ENCODE results near the gene NOX5.

Gene NOX5

GRCh38 chr15:68992696-68993095, 21.8 kb upstream of the NOX5 start:
- no peak for DNase-seq

DNA sequence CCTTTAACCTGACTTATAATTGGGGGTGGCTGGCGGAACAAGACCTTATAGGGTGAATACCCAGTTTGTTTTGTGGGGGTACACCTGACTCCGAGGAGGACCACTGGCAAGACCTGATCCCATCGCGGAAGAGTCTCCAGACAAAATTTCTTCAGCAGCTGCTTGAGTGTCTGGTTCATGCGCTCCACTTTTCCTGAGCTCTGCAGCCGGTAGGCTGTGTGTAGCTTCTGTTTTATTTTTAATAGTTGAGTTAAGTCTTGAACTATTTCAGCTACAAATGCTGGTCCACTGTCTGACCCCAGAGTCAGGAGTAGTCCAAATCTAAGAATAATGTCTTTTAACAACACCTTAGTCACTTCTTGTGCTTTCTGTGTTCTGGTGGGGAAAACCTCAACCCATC, 21.2 kb upstream of the NOX5 start:
- no peak for DNase-seq

DNA sequence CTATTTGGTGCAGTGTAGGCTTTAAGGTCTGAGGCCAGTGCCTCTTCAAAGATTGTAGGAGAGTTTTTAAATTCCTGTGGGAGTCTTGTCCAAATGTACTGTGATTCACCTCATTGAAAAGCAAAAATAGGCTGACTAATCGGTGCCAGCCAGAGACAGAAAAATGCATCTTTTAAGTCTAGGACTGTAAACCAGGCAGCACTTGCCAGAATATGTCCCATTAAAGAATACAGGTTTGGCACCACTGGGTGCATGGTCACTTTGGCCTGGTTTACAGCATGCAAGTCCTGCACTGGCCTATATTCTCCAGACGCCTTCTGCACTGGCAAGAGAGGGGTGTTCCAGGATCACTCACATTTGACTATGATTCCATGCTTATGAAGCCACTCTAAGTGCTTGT, 20.3 kb upstream of the NOX5 start:
- no peak for DNase-seq

GRCh38 chr15:68994981-68995761, 19.3 kb upstream of the NOX5 start:
- no peak for DNase-seq

- no peak for DNase-seq
Observed at GRCh38 chr15:68997050-68997449, 17.4 kb upstream of the NOX5 start.

GRCh38 chr15:68997930-68998777, 16.3 kb upstream of the NOX5 start:
- no peak for DNase-seq

- DNase-seq = no peak
Observed at GRCh38 chr15:68999091-68999490, 15.4 kb upstream of the NOX5 start.

DNA sequence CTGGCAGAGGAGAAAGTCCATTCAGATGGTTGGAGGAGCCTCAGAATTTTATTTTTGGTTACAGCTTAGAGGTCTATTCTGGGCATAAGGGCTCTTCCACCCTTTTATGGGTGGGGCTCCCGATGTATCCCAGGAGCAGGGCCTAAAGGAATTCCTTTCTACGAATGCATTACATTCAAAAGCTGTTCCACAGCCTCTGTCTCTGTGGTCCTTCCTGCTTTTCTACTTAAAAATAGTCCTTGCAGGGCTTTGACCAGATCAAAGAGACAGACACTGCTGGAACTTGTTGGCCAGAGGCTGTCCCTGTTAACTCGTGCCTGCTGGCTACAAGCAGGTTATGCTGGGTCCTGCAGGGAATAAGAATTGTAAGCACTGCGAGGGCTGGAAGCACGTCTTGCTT, 14.4 kb upstream of the NOX5 start:
- no peak for DNase-seq

DNA sequence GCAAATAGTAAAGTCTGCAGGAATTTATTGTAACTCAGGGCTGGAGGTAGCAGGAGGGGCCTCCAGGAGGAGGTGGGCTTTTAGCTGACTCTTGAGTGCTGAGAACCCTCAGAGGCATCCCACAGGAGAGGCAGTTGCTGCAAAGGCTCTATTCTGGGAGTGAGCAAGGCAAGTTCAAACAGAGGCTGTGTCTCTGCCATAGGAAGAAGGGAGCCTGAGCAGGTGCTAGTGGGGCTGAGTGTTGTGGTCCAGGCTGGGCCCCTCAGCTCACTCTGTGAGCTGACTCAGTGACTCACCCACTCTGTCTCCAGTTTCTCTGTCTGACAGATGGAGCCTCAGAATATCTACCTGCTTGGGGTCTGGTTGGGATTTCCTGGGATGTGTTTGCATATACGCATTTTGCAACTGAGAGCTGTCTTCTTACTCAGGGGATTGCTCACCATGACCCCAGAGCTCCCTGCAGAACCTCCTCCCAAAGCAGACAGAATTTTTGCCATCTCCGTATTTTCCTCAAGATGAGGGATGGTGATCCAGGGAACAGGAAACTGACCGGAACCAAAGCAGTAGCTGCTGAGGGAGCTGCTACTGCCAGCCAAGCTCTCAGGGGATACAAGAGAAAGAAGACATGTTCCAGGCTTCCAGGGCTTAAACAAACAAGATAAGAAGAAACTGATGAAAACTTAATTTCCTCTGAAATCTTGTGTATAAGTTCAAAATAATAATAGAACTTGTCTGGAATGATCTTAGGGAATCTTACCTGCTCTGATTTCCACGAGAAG, 13.6 kb upstream of the NOX5 start:
- no peak for DNase-seq

- no peak for DNase-seq
Observed at GRCh38 chr15:69002783-69003182, 11.7 kb upstream of the NOX5 start.

- DNase-seq = no peak
Observed at GRCh38 chr15:69004011-69004410, 10.5 kb upstream of the NOX5 start.

DNA sequence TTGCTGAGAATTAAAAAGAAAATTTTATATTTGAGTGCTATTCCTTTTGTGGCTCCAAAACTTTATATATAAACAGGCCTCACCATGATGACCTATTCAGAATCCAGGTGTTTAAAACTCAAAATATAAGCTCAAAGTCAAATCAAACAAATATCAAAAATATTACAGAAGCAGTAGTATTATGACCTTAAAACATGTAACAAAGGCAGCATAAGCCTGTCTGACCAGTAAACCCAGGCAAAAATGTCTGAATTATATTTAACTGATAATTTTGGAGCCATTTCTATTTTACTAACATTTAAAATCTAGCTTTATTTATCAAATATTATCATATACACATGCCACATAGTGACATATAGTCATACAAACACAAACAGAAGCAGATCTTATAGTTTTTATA, 6.4 kb upstream of the NOX5 start:
- no peak for DNase-seq

DNA sequence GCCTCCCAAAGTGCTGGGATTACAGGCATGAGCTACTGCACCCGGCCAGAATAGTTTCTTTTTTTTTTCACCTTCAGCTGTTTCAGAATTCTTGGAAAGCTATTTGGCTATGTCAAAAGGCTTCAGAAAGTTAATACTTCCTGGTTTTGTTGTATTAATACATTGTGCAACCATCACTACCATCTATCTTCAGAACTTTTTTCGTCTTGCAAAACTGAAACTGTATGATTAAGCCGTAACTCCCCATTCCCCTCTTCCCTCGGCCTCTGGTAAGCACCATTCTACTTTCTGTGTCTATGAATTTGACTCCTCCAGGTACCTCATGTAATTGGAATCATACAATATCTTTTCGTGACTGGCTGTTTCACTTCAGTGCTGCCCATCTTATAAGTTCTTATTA, 5.2 kb upstream of the NOX5 start:
- no peak for DNase-seq

DNA sequence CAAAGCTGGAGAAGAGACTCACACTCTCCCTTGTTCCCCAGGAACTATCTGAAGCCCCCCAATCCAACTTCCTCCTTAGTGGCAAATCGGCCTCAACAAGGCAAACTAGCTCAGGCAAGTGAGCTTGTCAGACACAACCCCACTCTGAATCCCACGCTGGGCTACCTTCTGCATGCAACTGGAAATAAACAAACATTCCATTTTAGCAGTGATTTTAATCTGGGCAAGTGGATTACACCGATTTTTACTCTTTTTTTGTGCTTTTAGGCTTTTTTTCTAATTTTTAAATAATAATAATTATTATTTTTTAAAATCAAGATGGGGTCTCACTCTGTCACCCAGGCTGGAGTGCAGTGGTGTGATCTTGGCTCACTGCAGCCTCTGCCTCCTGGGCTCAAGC, 2.9 kb upstream of the NOX5 start:
- no peak for DNase-seq

- DNase-seq = no peak
Observed at GRCh38 chr15:69012761-69013364, 1.6 kb upstream of the NOX5 start.

GRCh38 chr15:69013726-69014406, 629 bp upstream of the NOX5 start:
- DNase-seq = no peak

DNA sequence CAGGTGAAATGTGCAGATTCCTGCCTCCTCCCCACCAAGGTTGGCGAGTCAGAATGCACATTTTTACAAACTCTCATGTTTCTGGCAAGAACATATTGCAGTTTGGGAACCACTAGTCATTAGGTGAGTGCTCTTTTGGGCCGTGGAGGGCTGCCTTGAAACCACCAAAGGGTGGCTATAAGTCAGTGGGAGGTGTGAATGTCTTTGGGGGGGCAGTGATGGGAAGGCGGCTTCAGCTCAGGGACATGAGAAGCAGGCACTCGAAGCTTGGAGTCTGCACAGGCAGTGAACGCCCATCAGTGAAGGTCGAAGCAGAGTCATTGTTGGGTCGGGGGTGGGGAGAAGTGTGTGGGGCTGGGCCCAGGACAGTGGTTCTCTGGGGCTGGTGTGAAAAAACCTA, 1.1 kb downstream of the NOX5 start:
- no peak for DNase-seq

DNA sequence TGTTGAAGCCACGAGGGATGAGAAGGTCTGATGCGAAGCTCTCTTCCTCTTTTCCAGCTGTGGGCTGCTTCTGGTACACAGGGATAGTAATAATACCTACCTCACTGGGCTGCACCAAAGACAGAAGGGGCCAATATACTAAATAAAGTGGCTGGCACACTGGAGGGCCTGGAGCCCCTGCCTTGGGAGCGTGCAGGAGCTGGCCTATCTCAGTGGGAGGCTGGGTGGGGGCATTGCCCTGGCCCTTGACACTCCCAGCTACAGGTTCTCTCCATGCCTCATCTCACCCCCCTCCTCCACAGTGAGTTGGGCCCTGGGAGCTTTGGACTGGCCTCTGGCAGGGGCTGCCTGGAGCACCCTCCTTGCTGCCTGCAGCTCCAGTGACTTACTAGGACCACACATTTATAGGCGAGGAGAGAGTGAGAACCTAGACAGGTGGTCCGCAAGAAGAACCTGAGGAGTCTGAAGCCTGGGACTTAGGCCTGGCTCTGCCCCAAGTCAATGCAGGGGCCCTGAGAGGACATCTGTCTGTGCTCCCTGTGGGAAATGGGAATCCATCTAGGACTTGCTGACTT, 1.6 kb downstream of the NOX5 start:
- DNase-seq = no peak

DNA sequence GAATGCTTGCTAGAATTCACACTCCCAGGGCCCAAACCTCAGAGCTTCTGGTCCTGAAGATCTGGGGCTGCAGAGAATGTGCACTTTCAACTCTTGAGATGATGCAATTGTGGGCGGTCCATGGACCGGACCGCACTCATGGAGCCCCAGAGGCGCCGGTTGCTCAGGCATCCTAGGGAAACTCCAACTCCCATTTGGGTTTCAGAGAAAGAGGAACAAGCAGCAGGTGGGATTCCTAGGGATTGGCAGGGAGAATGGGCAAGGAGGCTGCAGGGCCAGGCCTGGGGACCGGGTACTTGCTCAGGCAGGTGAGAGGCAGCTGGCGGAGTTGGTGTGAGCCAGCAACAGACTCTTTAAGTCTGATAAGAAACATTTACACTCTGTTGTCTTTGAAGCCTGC, 3.5 kb downstream of the NOX5 start:
- DNase-seq = no peak

- no peak for DNase-seq
Observed at GRCh38 chr15:69018951-69019350, 4.5 kb downstream of the NOX5 start.

DNA sequence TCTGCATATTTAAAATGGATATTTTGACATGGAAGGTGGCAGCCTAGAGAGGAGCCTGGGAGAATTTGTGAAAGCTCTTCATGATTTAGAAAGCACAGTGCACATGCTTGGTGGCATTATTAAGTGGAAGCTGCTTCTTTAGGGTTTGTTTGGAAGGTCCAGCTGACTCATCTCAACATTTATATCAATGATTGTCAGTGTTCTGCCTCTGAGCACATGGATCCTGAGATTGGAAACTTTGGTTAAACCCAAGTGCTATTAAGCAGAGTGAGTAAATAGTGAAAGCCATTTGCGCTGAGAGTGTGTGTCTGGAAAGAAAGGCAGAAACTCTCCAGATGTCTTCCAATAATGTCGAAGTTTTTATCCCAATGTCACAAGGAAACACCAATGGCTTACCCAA, 7.4 kb downstream of the NOX5 start:
- no peak for DNase-seq

DNA sequence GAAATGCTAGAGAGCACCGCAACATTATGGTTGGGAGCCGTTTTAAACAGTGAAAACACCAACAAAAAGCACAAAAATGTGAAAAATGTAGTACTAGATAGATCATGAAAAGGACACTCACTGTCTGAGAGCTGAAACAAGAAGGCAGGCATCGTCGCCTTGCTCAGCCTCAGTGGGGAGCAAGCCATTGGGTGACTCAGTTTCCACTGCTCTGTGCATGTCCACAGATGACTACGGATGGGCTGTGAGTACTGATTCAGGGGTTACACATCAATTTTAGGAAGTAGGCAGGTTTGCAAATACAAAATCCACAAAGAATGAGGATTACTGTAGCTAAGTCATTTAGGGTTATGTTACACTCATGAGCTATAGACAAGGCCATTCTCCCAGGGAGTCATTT, 10.8 kb downstream of the NOX5 start:
- DNase-seq = no peak

Measured in Kasumi-1 (cell line).